ENCODE measurements around the gene TCERG1L. TPM values are rescaled to one million over a fixed set of nuclear protein-coding genes. Genes with fewer than 3 reads are reported as not detected.

Gene TCERG1L
- total and polyA plus RNA-seq, 10 donors, result 0.03 to 1.2 (median 0.30) TPM; not detected in 3

- Histone ChIP-seq H3K4me3 (no peak overlapping the region), H3K4me1 (no peaks in the 10 kb centered on the region), H3K27me3 (replicated peaks in 1 of 7) (peaks cover 0 to 23% (median 0%) of the 10 kb centered on the region in 7 donors), H3K36me3 (no peaks in the 10 kb centered on the region), H3K27ac (no peak overlapping the region), H3K9me3 (no peaks in the 10 kb centered on the region)
- peak; percentile 67 for DNase-seq
- no peak for TF ChIP-seq CTCF (IDR thresholded peaks at IDR 0.05 in 8 of 11, conservative IDR thresholded peaks at IDR 0.05 in 3 of 11)
- TF ChIP-seq POLR2A (IDR thresholded peaks at IDR 0.05), result no peak
- no peak for TF ChIP-seq POLR2AphosphoS5 (IDR thresholded peaks at IDR 0.05)
- WGBS, 5 donors, result 23 to 74% (median 34%) methylated on average over 5 to 6 of the region's 6 CpGs
- intact Hi-C loops (cut with DNase I; ENCODE audit: low total_unique reads), result no loop called here
Observed at GRCh38 chr10:131251146-131251541, 60.4 kb downstream of the TCERG1L start.

- Histone ChIP-seq H3K27me3 (replicated peaks in 1 of 7) (peaks cover 0 to 26% (median 0%) of the 10 kb centered on the region in 7 donors), H3K36me3 (no peaks in the 10 kb centered on the region), H3K4me3 (no peak overlapping the region), H3K4me1 (no peaks in the 10 kb centered on the region), H3K9me3 (no peaks in the 10 kb centered on the region), H3K27ac (no peak overlapping the region)
- TF ChIP-seq CTCF (IDR thresholded peaks at IDR 0.05 in 8 of 11, conservative IDR thresholded peaks at IDR 0.05 in 3 of 11), result no peak
- no peak for TF ChIP-seq POLR2A (IDR thresholded peaks at IDR 0.05)
- TF ChIP-seq POLR2AphosphoS5 (IDR thresholded peaks at IDR 0.05), result no peak
- DNase-seq, result peak; percentile 59
- 49 to 82% (median 55%) methylated on average over 18 of the region's 18 CpGs for WGBS, 5 donors
- intact Hi-C loops (cut with DNase I; ENCODE audit: low total_unique reads), result no loop called here
Observed at GRCh38 chr10:131250454-131251145, 60.9 kb downstream of the TCERG1L start.

GRCh38 chr10:131249955-131250344 lies 61.6 kb downstream of the TCERG1L start:
- no peaks in the 10 kb centered on the region for H3K4me1 ChIP-seq
- 41 to 47% (median 45%) methylated on average over 12 to 14 of the region's 14 CpGs for WGBS, 5 donors
- intact Hi-C loops (cut with DNase I; ENCODE audit: low total_unique reads), result no loop called here
- TF ChIP-seq CTCF (IDR thresholded peaks at IDR 0.05 in 8 of 11, conservative IDR thresholded peaks at IDR 0.05 in 3 of 11), result no peak
- no peak for TF ChIP-seq POLR2A (IDR thresholded peaks at IDR 0.05)
- no peak for TF ChIP-seq POLR2AphosphoS5 (IDR thresholded peaks at IDR 0.05)
- peaks cover 0 to 26% (median 0%) of the 10 kb centered on the region in 7 donors for H3K27me3 ChIP-seq (replicated peaks in 1 of 7)
- H3K4me3 ChIP-seq, result no peak overlapping the region
- no peaks in the 10 kb centered on the region for H3K9me3 ChIP-seq
- DNase-seq, result peak; percentile 56
- no peak overlapping the region for H3K27ac ChIP-seq
- no peaks in the 10 kb centered on the region for H3K36me3 ChIP-seq

GRCh38 chr10:131249238-131249954 lies 62.1 kb downstream of the TCERG1L start:
- DNase-seq, result peak; percentile 35
- no peaks in the 10 kb centered on the region for H3K9me3 ChIP-seq
- H3K4me1 ChIP-seq, result no peaks in the 10 kb centered on the region
- peaks cover 0 to 26% (median 0%) of the 10 kb centered on the region in 7 donors for H3K27me3 ChIP-seq (replicated peaks in 1 of 7)
- TF ChIP-seq POLR2A (IDR thresholded peaks at IDR 0.05) (no peak), POLR2AphosphoS5 (IDR thresholded peaks at IDR 0.05) (no peak), CTCF (IDR thresholded peaks at IDR 0.05 in 8 of 11, conservative IDR thresholded peaks at IDR 0.05 in 3 of 11) (no peak)
- H3K36me3 ChIP-seq, result no peaks in the 10 kb centered on the region
- intact Hi-C loops (cut with DNase I; ENCODE audit: low total_unique reads), result no loop called here
- H3K4me3 ChIP-seq, result no peak overlapping the region
- WGBS, 5 donors, result 75 to 81% (median 77%) methylated on average over 16 of the region's 16 CpGs
- H3K27ac ChIP-seq, result no peak overlapping the region
